T-helper 2 cell treated with Interferon-gamma antibody and Interleukin-4, amounts not matched to agents 100 ng/mL and 5 ng/mL, for 36 hours (primary cell): ENCODE results near the gene PDE10A. TPM values are rescaled to one million over a fixed set of nuclear protein-coding genes. Genes with fewer than 3 reads are reported as not detected.

Experiments
- intact Hi-C: fragments of 100-400 bp; cut with micrococcal nuclease; formaldehyde crosslinking; loops from one replicate; pipeline ENCODE4 v1.15.1; 2023
- total RNA-seq: library from RNA; stranded (reverse); gene quantifications from 2 replicates; pipeline ENCODE4 v1.2.3, GENCODE V29; 2022

Gene PDE10A
- total RNA-seq = not detected in 2 replicates

- intact Hi-C loops = loop anchor here (5.0 kb wide), 2 partner anchors 189 to 504 kb away; partner anchors contain the start of gene TBXT
Observed at GRCh38 chr6:165662749-165663376, at the start of gene PDE10A. TSS of gene PDE10A (minus strand) at chr6:165663241. CDS start at chr6:165662811, 430 bp downstream.

GRCh38 chr6:165708985-165709576, 46.0 kb upstream of the PDE10A start:
- intact Hi-C loops = no loop called here

GRCh38 chr6:165707067-165707853, 44.2 kb upstream of the PDE10A start:
- intact Hi-C loops = no loop called here

GRCh38 chr6:165705941-165706340, 42.9 kb upstream of the PDE10A start:
- intact Hi-C loops = no loop called here

GRCh38 chr6:165704045-165704748, 41.2 kb upstream of the PDE10A start:
- intact Hi-C loops = no loop called here

GRCh38 chr6:165702669-165703068, 39.6 kb upstream of the PDE10A start:
- intact Hi-C loops = no loop called here

- intact Hi-C loops = no loop called here
Observed at GRCh38 chr6:165701564-165702354, 38.7 kb upstream of the PDE10A start.

- intact Hi-C loops = no loop called here
Observed at GRCh38 chr6:165701005-165701404, 38.0 kb upstream of the PDE10A start.

GRCh38 chr6:165698868-165699267, 35.8 kb upstream of the PDE10A start:
- intact Hi-C loops = no loop called here

- intact Hi-C loops = no loop called here
Observed at GRCh38 chr6:165697171-165697570, 34.1 kb upstream of the PDE10A start.

GRCh38 chr6:165695722-165696515, 32.9 kb upstream of the PDE10A start:
- intact Hi-C loops = no loop called here

GRCh38 chr6:165694296-165694695, 31.3 kb upstream of the PDE10A start:
- intact Hi-C loops = no loop called here

- intact Hi-C loops = no loop called here
Observed at GRCh38 chr6:165692106-165692653, 29.1 kb upstream of the PDE10A start.

GRCh38 chr6:165689699-165690098, 26.7 kb upstream of the PDE10A start:
- intact Hi-C loops = no loop called here

GRCh38 chr6:165686596-165687365, 23.7 kb upstream of the PDE10A start:
- intact Hi-C loops = no loop called here

GRCh38 chr6:165685302-165685701, 22.3 kb upstream of the PDE10A start:
- intact Hi-C loops = no loop called here

GRCh38 chr6:165684333-165684732, 21.3 kb upstream of the PDE10A start:
- intact Hi-C loops = no loop called here

GRCh38 chr6:165680975-165681374, 17.9 kb upstream of the PDE10A start:
- intact Hi-C loops = no loop called here

GRCh38 chr6:165679326-165679725, 16.3 kb upstream of the PDE10A start:
- intact Hi-C loops = no loop called here
